Right renal cortex interstitium (tissue), 3 donors: Measurements from ENCODE around the gene RND2. TPM values are rescaled to one million over a fixed set of nuclear protein-coding genes. Genes with fewer than 3 reads are reported as not detected.

Experiments
- DNase-seq, 3 donors: peaks; one replicate each; pipeline ENCODE4 v3.0.0-alpha.2; 2013; ENCODE audit warnings: low read depth in 3 of 3, low spot score in 2 of 3
- polyA plus RNA-seq, 3 donors: library from polyadenylated mRNA; unstranded; fragments of 120-200 nt; gene quantifications; one replicate each; pipeline ENCODE4 v1.2.1, GENCODE V29; 2013; ENCODE audit not compliant: insufficient read length in 3 of 3

RND2 gene
- polyA plus RNA-seq, 3 donors = 3.1 to 4.0 (median 3.5) TPM

GRCh38 chr17:43069368-43069898 lies 44.4 kb downstream of the RND2 start:
- DNase-seq = no peak

- DNase-seq = no peak
Observed at GRCh38 chr17:43070257-43070656, 45.2 kb downstream of the RND2 start.

GRCh38 chr17:43070872-43071271 lies 45.8 kb downstream of the RND2 start:
- DNase-seq = no peak

GRCh38 chr17:43074869-43075268 lies 49.8 kb downstream of the RND2 start:
- no peak for DNase-seq

GRCh38 chr17:43079641-43080302 lies 54.7 kb downstream of the RND2 start:
- DNase-seq = no peak

Other genes starting within 250 kb of the RND2 start
- 10 to 100 TPM in 2 of 3 donors, 1 to 10 TPM in 1; 8.7 to 11.2 (median 11.0) TPM for gene WNK4, start 244.6 kb upstream of the RND2 start, polyA plus RNA-seq
- gene COA3, start 226.5 kb upstream of the RND2 start, polyA plus RNA-seq = 100 to 1,000 TPM; 162 to 191 (median 178) TPM
- gene CNTD1, start 226.4 kb upstream of the RND2 start, polyA plus RNA-seq = 1 to 10 TPM; 1.6 to 2.0 (median 1.7) TPM
- gene BECN1, start 200.9 kb upstream of the RND2 start, polyA plus RNA-seq = 10 to 100 TPM; 74.8 to 80.9 (median 78.8) TPM
- gene PSME3, start 191.8 kb upstream of the RND2 start, polyA plus RNA-seq = 100 to 1,000 TPM; 109 to 116 (median 114) TPM
- gene AOC2, start 180.7 kb upstream of the RND2 start, polyA plus RNA-seq = under 1 TPM; 0.74 to 0.82 (median 0.80) TPM
- gene AOC3, start 174.0 kb upstream of the RND2 start, polyA plus RNA-seq = 1 to 10 TPM; 4.8 to 6.2 (median 5.3) TPM
- gene G6PC1, start 124.4 kb upstream of the RND2 start, polyA plus RNA-seq = 1 to 10 TPM; 4.3 to 7.0 (median 6.5) TPM
- 10 to 100 TPM; 53.2 to 55.5 (median 54.0) TPM for gene AARSD1, start 60.8 kb upstream of the RND2 start, polyA plus RNA-seq
- gene PTGES3L, start 45.2 kb upstream of the RND2 start, polyA plus RNA-seq = 1 to 10 TPM; 1.8 to 2.3 (median 1.9) TPM
- gene RUNDC1, start 44.7 kb upstream of the RND2 start, polyA plus RNA-seq = 10 to 100 TPM; 15.9 to 16.6 (median 16.5) TPM
- 1,000 to 10,000 TPM; 1,375 to 1,510 (median 1,475) TPM for gene RPL27, start 26.8 kb upstream of the RND2 start, polyA plus RNA-seq
- gene IFI35, start 18.4 kb upstream of the RND2 start, polyA plus RNA-seq = 10 to 100 TPM in 2 of 3 donors, 1 to 10 TPM in 1; 9.2 to 12.7 (median 10.5) TPM
- gene VAT1, start 2.8 kb upstream of the RND2 start, polyA plus RNA-seq = 100 to 1,000 TPM; 125 to 133 (median 133) TPM
- gene BRCA1, start 100.1 kb downstream of the RND2 start, polyA plus RNA-seq = 10 to 100 TPM; 14.3 to 20.5 (median 20.2) TPM
- 100 to 1,000 TPM; 121 to 135 (median 125) TPM for gene NBR1, start 146.0 kb downstream of the RND2 start, polyA plus RNA-seq
- gene TMEM106A, start 186.6 kb downstream of the RND2 start, polyA plus RNA-seq = 10 to 100 TPM; 13.0 to 18.4 (median 15.2) TPM
- 1 to 10 TPM; 5.7 to 7.2 (median 6.2) TPM for gene CCDC200, start 203.4 kb downstream of the RND2 start, polyA plus RNA-seq
- 1 to 10 TPM in 1 of 3 donors, not detected in 2; 1.1 TPM for gene RNU2-1, start 208.7 kb downstream of the RND2 start, polyA plus RNA-seq